HUES48 (cell line): ENCODE measurements around the gene UQCC3.
"Not testable (repeated sequence)": the region's sequence is repeated elsewhere in the genome, so short reads cannot be mapped to it uniquely, and the experiment has no call there.

Source experiments
- H3K27ac ChIP-seq: one replicate; pipeline ENCODE4 v1.7.0; 2013; ENCODE audit warnings: low read depth, low read length, inconsistent platforms
- H3K27me3 ChIP-seq: 2 replicates; pipeline ENCODE4 v1.6.1; 2013; ENCODE audit warnings: mild to moderate bottlenecking, low read length; ENCODE audit not compliant: control insufficient read depth, insufficient read depth
- H3K36me3 ChIP-seq: 2 replicates; pipeline ENCODE4 v1.6.1; 2013; ENCODE audit warnings: low read length; ENCODE audit not compliant: control insufficient read depth, insufficient read depth
- H3K4me1 ChIP-seq: 2 replicates; pipeline ENCODE4 v1.6.1; 2013; ENCODE audit warnings: mild to moderate bottlenecking, low read length; ENCODE audit not compliant: control insufficient read depth, insufficient read depth
- H3K4me3 ChIP-seq: 2 replicates; pipeline ENCODE4 v1.5.1; 2013; ENCODE audit warnings: mild to moderate bottlenecking, low read depth, low read length
- H3K9ac ChIP-seq: 2 replicates; pipeline ENCODE4 v1.6.1; 2013; ENCODE audit warnings: mild to moderate bottlenecking, low read depth, low read length, moderate library complexity
- H3K9me3 ChIP-seq: 2 replicates; pipeline ENCODE4 v1.6.1; 2013; ENCODE audit warnings: low read length; ENCODE audit not compliant: control insufficient read depth, insufficient read depth

UQCC3 gene

GRCh38 chr11:62665599-62666258 lies 5.7 kb upstream of the UQCC3 start:
- Histone ChIP-seq H3K27me3 (no peaks in the 10 kb centered on the region), H3K4me1 (peaks cover 12% of the 10 kb centered on the region; the same call in 1 of the 2 replicates), H3K36me3 (peaks cover 30% of the 10 kb centered on the region), H3K4me3 (peak overlapping the region; percentile 73), H3K9me3 (no peaks in the 10 kb centered on the region), H3K9ac (peak overlapping the region; percentile 98), H3K27ac (peak overlapping the region; percentile 97)

- H3K9me3 ChIP-seq: no peaks in the 10 kb centered on the region
- peaks cover 12% of the 10 kb centered on the region; the same call in 1 of the 2 replicates for H3K4me1 ChIP-seq
- peak overlapping the region; percentile 73 for H3K4me3 ChIP-seq
- H3K36me3 ChIP-seq: peaks cover 30% of the 10 kb centered on the region
- H3K9ac ChIP-seq: peak overlapping the region; percentile 98
- no peaks in the 10 kb centered on the region for H3K27me3 ChIP-seq
- H3K27ac ChIP-seq: peak overlapping the region; percentile 97
Measured at GRCh38 chr11:62666259-62666926, 5.1 kb upstream of the UQCC3 start.

GRCh38 chr11:62667460-62667859 lies 4.0 kb upstream of the UQCC3 start:
- H3K4me3 ChIP-seq: peak overlapping the region; percentile 73; the same call in 1 of the 2 replicates
- no peaks in the 10 kb centered on the region for H3K9me3 ChIP-seq
- H3K27ac ChIP-seq: peak overlapping the region; percentile 97

GRCh38 chr11:62669420-62670161 lies 1.9 kb upstream of the UQCC3 start:
- Histone ChIP-seq H3K27ac (peak overlapping the region; percentile 58), H3K4me3 (no peak overlapping the region), H3K27me3 (no peaks in the 10 kb centered on the region), H3K9ac (no peak overlapping the region), H3K9me3 (no peaks in the 10 kb centered on the region), H3K36me3 (peaks cover 33% of the 10 kb centered on the region), H3K4me1 (peaks cover 12% of the 10 kb centered on the region; the same call in 1 of the 2 replicates)

More at GRCh38 chr11:62667460-62667859, 4.0 kb upstream of the UQCC3 start:
- Histone ChIP-seq H3K9ac (no peak overlapping the region; the same call in 1 of the 2 replicates), H3K4me1 (peaks cover 12% of the 10 kb centered on the region; the same call in 1 of the 2 replicates), H3K27me3 (no peaks in the 10 kb centered on the region), H3K36me3 (peaks cover 25% of the 10 kb centered on the region)

- Histone ChIP-seq H3K9ac (peak overlapping the region; percentile 83), H3K36me3 (peaks cover 36% of the 10 kb centered on the region), H3K9me3 (no peaks in the 10 kb centered on the region), H3K27me3 (no peaks in the 10 kb centered on the region), H3K27ac (peak overlapping the region; percentile 96), H3K4me1 (peaks cover 11% of the 10 kb centered on the region; the same call in 1 of the 2 replicates), H3K4me3 (peak overlapping the region; percentile 87)
Measured at GRCh38 chr11:62671236-62671607, 251 bp upstream of the UQCC3 start.

GRCh38 chr11:62673196-62673525 lies 1.7 kb downstream of the UQCC3 start:
- Histone ChIP-seq H3K4me3 (no peak overlapping the region), H3K9ac (no peak overlapping the region), H3K27me3 (no peaks in the 10 kb centered on the region), H3K9me3 (no peaks in the 10 kb centered on the region), H3K27ac (no peak overlapping the region), H3K4me1 (peaks cover 5% of the 10 kb centered on the region; the same call in 1 of the 2 replicates), H3K36me3 (peaks cover 41% of the 10 kb centered on the region)

GRCh38 chr11:62675415-62675814 lies 3.9 kb downstream of the UQCC3 start:
- H3K4me3 ChIP-seq, H3K27ac ChIP-seq, H3K9ac ChIP-seq, H3K4me1 ChIP-seq, H3K9me3 ChIP-seq, H3K27me3 ChIP-seq: not testable (repeated sequence)
- H3K36me3 ChIP-seq: peaks cover 41% of the 10 kb centered on the region

GRCh38 chr11:62676698-62677097 lies 5.2 kb downstream of the UQCC3 start:
- no peak overlapping the region for H3K9ac ChIP-seq
- no peak overlapping the region for H3K27ac ChIP-seq
- H3K4me1 ChIP-seq: peaks cover 9% of the 10 kb centered on the region; the same call in 1 of the 2 replicates
- H3K9me3 ChIP-seq: no peaks in the 10 kb centered on the region
- peaks cover 41% of the 10 kb centered on the region for H3K36me3 ChIP-seq
- no peak overlapping the region for H3K4me3 ChIP-seq
- no peaks in the 10 kb centered on the region for H3K27me3 ChIP-seq

- Histone ChIP-seq H3K27ac (no peak overlapping the region), H3K9ac (no peak overlapping the region), H3K4me3 (no peak overlapping the region), H3K4me1 (peaks cover 9% of the 10 kb centered on the region; the same call in 1 of the 2 replicates), H3K36me3 (peaks cover 41% of the 10 kb centered on the region), H3K9me3 (no peaks in the 10 kb centered on the region), H3K27me3 (no peaks in the 10 kb centered on the region)
Measured at GRCh38 chr11:62677156-62677555, 5.7 kb downstream of the UQCC3 start.

GRCh38 chr11:62677714-62678113 lies 6.2 kb downstream of the UQCC3 start:
- Histone ChIP-seq H3K9me3 (no peaks in the 10 kb centered on the region), H3K4me3 (peak overlapping the region; percentile 88), H3K36me3 (peaks cover 41% of the 10 kb centered on the region), H3K27me3 (no peaks in the 10 kb centered on the region), H3K9ac (no peak overlapping the region), H3K4me1 (peaks cover 9% of the 10 kb centered on the region; the same call in 1 of the 2 replicates), H3K27ac (no peak overlapping the region)

- Histone ChIP-seq H3K4me1 (peaks cover 9% of the 10 kb centered on the region; the same call in 1 of the 2 replicates), H3K27me3 (no peaks in the 10 kb centered on the region), H3K27ac (peak overlapping the region; percentile 73), H3K36me3 (peaks cover 35% of the 10 kb centered on the region), H3K9ac (peak overlapping the region; percentile 73), H3K9me3 (no peaks in the 10 kb centered on the region), H3K4me3 (peak overlapping the region; percentile 88)
Measured at GRCh38 chr11:62678433-62678769, 6.9 kb downstream of the UQCC3 start.
